Uterus (tissue), 4 donors: Measurements from ENCODE around the gene ARGFX. TPM values are rescaled to one million over a fixed set of nuclear protein-coding genes. Genes with fewer than 3 reads are reported as not detected.
"Not testable (repeated sequence)": the region's sequence is repeated elsewhere in the genome, so short reads cannot be mapped to it uniquely, and the experiment has no call there.

Experiments
- DNase-seq, 2 donors: peaks; one replicate each; pipeline ENCODE4 v3.0.0-alpha.2; 2019 to 2020
- H3K27ac ChIP-seq, 2 donors: fragments of 200-600 bp; sonication (generic); 1 replicate in 1 of 2; 2 replicates in 1 of 2; pipeline ENCODE4 v1.5.1; 2016 to 2018
- H3K27me3 ChIP-seq, 2 donors: fragments of 200-600 bp; sonication (generic); one replicate each; pipeline ENCODE4 v1.5.1; 2018 to 2019; ENCODE audit warnings: control low read depth in 1 of 2
- H3K36me3 ChIP-seq, 2 donors: fragments of 200-600 bp; sonication (generic); one replicate each; pipeline ENCODE4 v1.5.1; 2019; ENCODE audit warnings: control low read depth in 1 of 2
- H3K4me1 ChIP-seq, 2 donors: fragments of 200-600 bp; sonication (generic); one replicate each; pipeline ENCODE4 v1.5.1; 2018 to 2019; ENCODE audit warnings: control low read depth in 1 of 2
- H3K4me3 ChIP-seq, 2 donors: fragments of 200-600 bp; sonication (generic); 1 replicate in 1 of 2; 2 replicates in 1 of 2; pipeline ENCODE4 v1.5.1; 2018 to 2019; ENCODE audit warnings: mild to moderate bottlenecking in 1 of 2
- H3K9me3 ChIP-seq, 2 donors: fragments of 200-600 bp; sonication (generic); one replicate each; pipeline ENCODE4 v1.5.1; 2019; ENCODE audit warnings: control low read depth in 1 of 2
- CTCF ChIP-seq, 4 experiments: fragments of 200-600 bp in 2 of 4; fragments of 450-650 bp in 2 of 4; sonication (generic) in 2 of 4; IDR thresholded peaks; one replicate each; pipeline ENCODE4 v1.5.1; 2016 to 2019; ENCODE audit warnings: antibody characterized with exemption in 4 of 4, mild to moderate bottlenecking in 2 of 4, moderate library complexity in 1 of 4
- POLR2A ChIP-seq, 2 donors: fragments of 450-650 bp; IDR thresholded peaks; one replicate each; pipeline ENCODE4 v1.6.1; 2016; ENCODE audit warnings: antibody characterized with exemption in 2 of 2, mild to moderate bottlenecking in 1 of 2, moderate library complexity in 1 of 2
- intact Hi-C: fragments of 100-400 bp; cut with DNase I; formaldehyde crosslinking; loops from one replicate; pipeline ENCODE4 v1.15.1; 2023; ENCODE audit warnings: low total_unique reads
- total RNA-seq, 4 donors: library from RNA; depleted of rRNA in 3 of 4; stranded (reverse); fragments of >200 nt in 3 of 4; gene quantifications; one replicate each; pipeline versions ENCODE4 v1.1.0 to v1.2.4, GENCODE V29; 2014 to 2023
- donor health status: DM: yes; HTN: yes; CAD: no.

ARGFX gene
- total RNA-seq, 4 donors from 2014 or later: not detected

DNA sequence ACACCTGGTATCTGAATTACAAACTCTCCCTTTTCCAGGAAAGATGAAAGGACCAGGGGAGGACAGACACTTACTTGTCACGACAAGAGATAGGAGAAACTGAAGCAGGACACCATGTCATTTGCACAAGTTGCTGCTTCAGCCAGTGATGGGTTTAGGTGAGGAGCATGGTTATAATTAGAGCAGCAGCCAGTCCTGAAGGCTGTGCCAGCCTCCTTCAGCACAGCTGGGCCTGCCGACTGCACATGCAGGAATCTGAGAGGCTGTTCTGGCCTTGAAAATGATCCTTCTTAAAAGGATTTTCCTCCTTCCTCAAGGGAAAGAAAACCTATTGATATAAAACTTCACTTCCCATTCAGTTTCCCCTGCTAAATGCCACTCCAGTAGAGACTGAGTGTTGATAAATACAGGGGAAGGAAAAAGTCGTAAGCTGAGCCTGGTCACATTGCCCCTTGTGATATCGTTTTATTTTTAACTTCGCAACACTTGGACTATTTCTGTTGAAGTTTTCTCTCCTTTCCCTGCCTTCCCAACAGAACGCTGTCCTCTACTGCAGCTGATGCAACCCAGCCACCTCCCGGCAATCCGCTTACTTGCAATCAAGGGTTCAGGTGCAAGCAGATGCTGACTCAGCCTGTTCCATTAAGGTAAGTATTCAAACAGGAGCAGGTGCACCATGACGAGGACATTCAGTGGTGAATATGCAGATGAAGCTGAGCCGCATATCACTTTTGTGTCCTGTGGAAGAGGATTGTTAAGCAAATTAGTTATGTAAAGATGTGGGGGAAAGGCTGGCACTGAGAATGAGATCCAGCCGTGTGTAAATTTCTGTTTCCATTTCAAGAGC, 25.3 kb downstream of the ARGFX start, which contains the start of gene FBXO40:
FBXO40 (plus strand) TSS at position 524 of the 847 bp plus-strand sequence. CDS start 27,197 bp downstream, outside the sequence.
- no peaks in the 10 kb centered on the region for H3K4me1 ChIP-seq
- H3K4me3 ChIP-seq: no peak within 1 kb of the TSS
- H3K27ac ChIP-seq: no peak within 1 kb of the TSS
- H3K27me3 ChIP-seq: no peaks in the 10 kb centered on the region
- intact Hi-C loops: no loop called here
- no peaks in the 10 kb centered on the region for H3K36me3 ChIP-seq
- TF ChIP-seq CTCF (IDR thresholded peaks at IDR 0.05): no peak
- TF ChIP-seq POLR2A (IDR thresholded peaks at IDR 0.05): no peak
- no peaks in the 10 kb centered on the region for H3K9me3 ChIP-seq
- no peak for DNase-seq

DNA sequence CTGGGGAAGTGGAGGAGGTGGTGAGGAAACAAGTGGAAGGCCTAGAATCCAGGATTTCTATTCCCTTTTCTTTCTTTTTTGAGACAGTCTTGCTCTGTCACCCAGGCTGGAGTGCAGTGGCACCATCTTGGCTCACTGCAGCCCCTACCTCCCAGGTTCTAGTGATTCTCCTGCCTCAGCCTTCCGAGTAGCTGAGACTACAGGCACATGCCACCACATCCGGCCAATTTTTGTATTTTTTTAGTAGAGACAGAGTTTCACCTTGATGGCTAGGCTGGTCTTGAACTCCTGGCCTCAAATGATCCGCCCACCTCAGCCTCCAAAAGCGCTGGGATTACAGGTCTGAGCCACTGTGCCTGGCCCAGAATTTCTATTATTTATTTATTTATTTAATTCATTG, 26.1 kb downstream of the ARGFX start:
- H3K9me3 ChIP-seq, H3K27ac ChIP-seq, H3K36me3 ChIP-seq, H3K4me3 ChIP-seq, DNase-seq, H3K27me3 ChIP-seq, intact Hi-C loops, H3K4me1 ChIP-seq: not testable (repeated sequence)

- H3K9me3 ChIP-seq: no peaks in the 10 kb centered on the region
- H3K4me1 ChIP-seq: no peaks in the 10 kb centered on the region
- DNase-seq: no peak
- no peaks in the 10 kb centered on the region for H3K27me3 ChIP-seq
- no peaks in the 10 kb centered on the region for H3K36me3 ChIP-seq
- intact Hi-C loops: no loop called here
- no peak overlapping the region for H3K4me3 ChIP-seq
- no peak for TF ChIP-seq CTCF (IDR thresholded peaks at IDR 0.05)
- no peak for TF ChIP-seq POLR2A (IDR thresholded peaks at IDR 0.05)
- H3K27ac ChIP-seq: no peak overlapping the region
Observed at GRCh38 chr3:121594850-121595249, 27.1 kb downstream of the ARGFX start.

- Histone ChIP-seq H3K4me3 (no peak overlapping the region), H3K27ac (no peak overlapping the region), H3K9me3 (no peaks in the 10 kb centered on the region), H3K4me1 (no peaks in the 10 kb centered on the region), H3K36me3 (no peaks in the 10 kb centered on the region), H3K27me3 (no peaks in the 10 kb centered on the region)
- no peak for TF ChIP-seq CTCF (IDR thresholded peaks at IDR 0.05)
- TF ChIP-seq POLR2A (IDR thresholded peaks at IDR 0.05): no peak
- DNase-seq: no peak
- intact Hi-C loops: no loop called here
Observed at GRCh38 chr3:121595765-121596406, 28.1 kb downstream of the ARGFX start.

GRCh38 chr3:121598564-121598963, 30.8 kb downstream of the ARGFX start:
- no peak overlapping the region for H3K27ac ChIP-seq
- no peak overlapping the region for H3K4me3 ChIP-seq
- intact Hi-C loops: no loop called here
- no peaks in the 10 kb centered on the region for H3K4me1 ChIP-seq
- DNase-seq: no peak
- no peaks in the 10 kb centered on the region for H3K9me3 ChIP-seq
- no peak for TF ChIP-seq CTCF (IDR thresholded peaks at IDR 0.05)
- H3K27me3 ChIP-seq: no peaks in the 10 kb centered on the region
- H3K36me3 ChIP-seq: no peaks in the 10 kb centered on the region

DNA sequence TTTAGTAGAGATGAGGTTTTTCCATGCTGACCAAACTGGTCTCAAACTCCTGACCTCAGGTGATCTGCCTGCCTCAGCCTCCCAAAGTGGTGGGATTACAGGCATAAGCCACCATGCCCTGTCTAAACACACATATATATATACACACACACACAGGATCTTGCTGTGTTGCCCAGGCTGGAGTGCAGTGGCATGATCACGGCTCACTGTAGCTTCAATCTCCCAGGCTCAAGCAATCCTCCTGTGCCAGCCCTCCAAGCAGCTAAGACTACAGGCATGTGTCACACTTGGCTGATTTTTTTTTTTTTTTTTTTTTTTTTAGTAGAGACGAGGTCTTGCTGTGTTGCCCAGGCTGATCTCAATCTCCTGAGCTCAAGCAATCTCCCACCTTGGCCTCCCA, 32.2 kb downstream of the ARGFX start:
- H3K4me1 ChIP-seq, H3K36me3 ChIP-seq, H3K27me3 ChIP-seq, intact Hi-C loops, H3K4me3 ChIP-seq, H3K27ac ChIP-seq, H3K9me3 ChIP-seq, DNase-seq: not testable (repeated sequence)
